RPMI7951 (cell line): Measurements from ENCODE around the gene LYSMD1. TPM values are rescaled to one million over a fixed set of nuclear protein-coding genes. Genes with fewer than 3 reads are reported as not detected.
A peak's percentile ranks its signal among the peaks of the same experiment; 100 is the strongest.

Experiments used
- DNase-seq: peaks from one replicate; pipeline ENCODE4 v3.0.0-alpha.2; 2012; ENCODE audit warnings: low read depth
- total RNA-seq: library from RNA; depleted of rRNA; stranded (reverse); fragments of >200 nt; shearing (Covaris generic); gene quantifications from 2 replicates; pipeline ENCODE4 v1.2.3, GENCODE V29; 2014

Gene LYSMD1
- total RNA-seq, 1 experiment from 2014 or later: 7.4 TPM

DNA sequence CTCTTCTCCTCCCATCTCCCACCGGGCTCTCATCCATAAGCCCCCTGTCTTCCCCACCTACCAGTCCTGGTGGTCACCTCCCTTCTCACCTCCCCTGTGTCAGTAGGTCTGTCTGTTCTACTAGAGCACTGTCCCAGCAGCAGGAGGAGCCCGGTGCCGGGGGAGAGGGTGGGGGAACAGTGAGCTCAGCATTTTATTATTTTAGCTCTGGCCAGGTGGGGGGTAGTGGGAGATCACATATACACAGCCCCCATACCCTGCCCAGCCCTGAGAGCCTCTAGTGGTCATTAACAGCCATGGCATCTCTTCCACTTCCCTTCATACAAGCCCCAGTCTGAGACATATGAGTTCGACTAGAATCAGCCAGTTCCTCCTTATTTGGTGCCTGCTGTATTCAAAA, 10.2 kb upstream of the LYSMD1 start, which contains the start of gene TMOD4:
TSS of gene TMOD4 (minus strand) at position 119 of the 400 bp plus-strand sequence. CDS start 1,106 bp downstream, outside the sequence.
- no peak for DNase-seq

DNA sequence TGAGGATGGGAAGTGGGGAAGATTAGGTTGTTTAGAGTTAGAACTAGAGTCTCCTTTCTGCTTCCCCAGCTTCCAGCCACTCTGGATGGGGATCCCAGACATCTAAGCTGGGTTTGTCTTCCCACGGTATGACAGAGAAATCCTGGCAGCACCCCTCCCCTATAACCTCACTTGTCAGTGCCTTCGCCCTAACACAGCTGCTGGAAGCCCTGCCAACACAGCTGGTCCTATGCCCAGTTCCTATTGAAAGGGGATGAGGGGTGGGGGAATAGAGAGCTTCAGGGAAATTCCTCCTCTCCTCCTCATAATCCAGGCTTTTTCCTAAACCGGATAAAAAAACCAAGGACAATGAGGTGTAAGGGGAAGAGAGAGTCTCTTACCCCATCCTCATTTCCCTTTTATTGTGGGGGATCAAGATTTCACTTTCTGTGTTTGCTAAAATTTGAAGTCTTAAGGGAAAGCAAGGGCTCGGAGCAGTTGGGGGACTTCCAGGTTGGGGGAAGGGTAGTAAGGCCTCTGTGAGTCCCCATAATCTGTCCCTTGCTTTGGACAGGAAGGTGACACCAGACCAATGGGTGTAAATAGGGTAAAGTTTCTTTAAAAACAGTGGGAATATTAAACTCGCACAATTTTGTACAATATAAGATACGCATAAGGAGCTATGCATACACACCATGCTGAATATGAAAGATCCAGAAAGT, 9.5 kb upstream of the LYSMD1 start:
- DNase-seq: no peak

DNA sequence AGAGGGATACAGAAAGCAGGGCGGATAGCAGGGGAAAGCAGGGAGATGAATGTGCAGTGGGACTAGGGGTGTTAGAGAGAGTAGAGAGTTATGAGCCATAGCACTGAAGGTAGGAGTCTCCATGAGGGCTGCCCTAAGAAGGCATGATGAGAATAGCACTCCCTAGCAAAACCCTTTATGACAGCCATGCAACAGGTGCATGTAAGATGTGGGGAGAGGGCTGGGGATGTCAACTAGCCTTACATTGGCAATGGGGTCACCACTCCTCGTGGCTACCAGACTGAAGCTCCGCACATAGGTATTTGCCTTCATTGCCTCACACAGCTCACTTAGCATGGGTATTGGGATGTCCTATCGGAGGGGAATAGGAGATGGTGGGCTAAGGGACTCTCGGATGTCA, 5.5 kb upstream of the LYSMD1 start:
- DNase-seq: no peak

DNA sequence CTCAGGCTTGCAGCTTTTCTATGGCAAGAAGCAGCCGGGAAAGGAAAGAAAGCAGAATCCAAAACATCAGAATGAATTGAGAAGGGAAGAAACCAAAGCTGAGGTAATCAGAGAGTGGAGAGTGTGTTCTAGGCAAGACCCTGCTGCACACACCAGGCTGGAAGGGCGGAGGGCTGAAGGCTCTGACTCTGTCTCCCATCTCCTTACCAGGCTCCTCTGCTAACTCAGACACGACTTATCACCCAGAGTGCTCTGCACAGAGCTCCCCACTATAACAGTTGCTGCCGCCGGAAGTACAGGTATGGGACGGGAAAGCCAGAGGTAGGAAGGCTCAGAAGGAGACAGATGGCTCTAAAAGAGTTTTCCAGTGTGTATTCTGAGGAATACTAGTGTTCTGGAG, 1.4 kb upstream of the LYSMD1 start:
- no peak for DNase-seq

DNA sequence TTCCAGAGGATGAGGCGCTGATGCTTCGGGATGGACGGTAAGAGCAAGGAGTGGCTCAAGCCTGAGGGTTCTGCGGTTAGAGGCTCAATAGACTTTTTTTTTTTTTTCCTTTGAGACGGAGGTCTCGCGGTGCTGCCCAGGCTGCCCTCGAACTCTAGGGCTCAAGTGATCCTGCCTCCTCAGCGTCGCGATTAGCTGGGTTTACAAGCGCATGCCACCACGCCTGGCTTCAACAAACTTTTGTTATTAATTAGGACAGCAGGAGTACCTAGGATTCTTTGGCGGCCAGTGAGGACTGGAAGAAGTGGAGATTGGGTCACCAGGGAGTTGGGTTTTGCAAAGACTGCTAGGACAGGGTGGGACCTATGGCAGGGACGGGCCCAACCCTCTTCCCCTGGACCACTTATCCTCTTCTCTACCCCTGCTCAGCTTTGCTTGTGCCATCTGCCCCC, 829 bp upstream of the LYSMD1 start:
- DNase-seq: peak; percentile 72

DNA sequence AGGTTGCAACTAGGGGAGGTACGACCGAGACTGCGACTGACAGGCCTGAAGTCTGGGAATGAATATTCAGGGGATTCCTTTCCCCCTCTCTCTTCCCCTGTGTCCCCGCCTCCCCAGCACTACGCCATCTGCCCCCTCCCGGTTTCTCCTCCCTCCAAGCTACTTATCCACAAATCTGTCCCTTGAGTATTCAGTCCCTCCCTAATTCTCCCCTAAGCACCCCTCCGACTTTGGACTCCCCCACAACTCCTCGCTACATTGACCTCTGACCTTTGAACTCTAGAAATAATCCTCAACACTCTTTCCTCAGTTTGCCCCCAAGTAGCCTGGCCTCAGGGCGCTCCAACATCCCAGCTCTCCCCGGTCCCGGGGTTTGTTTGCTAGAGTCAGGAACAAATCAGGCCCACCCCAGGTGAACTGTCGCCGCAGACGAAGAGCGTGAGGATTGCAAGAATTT, 393 bp downstream of the LYSMD1 start:
- peak; percentile 57 for DNase-seq

DNA sequence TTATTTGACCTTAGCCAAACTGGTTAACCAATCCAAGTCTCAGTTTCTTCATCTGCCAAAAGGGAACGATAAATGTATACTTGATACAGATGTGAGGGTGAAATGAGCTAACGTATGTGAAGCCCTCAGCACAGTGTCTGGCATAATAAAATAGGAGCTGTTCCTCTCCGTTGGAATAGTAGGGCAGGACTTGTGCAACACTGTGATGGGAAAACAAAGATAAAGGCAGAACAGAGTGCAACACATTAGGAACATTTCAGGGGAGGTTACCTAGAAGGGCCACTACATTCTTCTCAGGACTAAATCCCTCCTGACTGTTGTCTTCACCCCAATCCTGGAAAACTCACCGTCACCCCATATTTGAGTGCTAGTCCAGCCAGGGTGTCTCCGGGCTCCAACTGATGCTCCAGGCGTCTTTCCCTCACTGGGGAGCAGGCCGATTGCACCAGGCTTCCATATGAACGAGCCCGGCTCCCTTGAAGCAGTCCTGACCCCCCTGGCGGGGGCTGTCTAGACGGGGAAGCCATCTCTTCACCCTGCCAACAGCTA, 896 bp downstream of the LYSMD1 start:
- DNase-seq: no peak

DNA sequence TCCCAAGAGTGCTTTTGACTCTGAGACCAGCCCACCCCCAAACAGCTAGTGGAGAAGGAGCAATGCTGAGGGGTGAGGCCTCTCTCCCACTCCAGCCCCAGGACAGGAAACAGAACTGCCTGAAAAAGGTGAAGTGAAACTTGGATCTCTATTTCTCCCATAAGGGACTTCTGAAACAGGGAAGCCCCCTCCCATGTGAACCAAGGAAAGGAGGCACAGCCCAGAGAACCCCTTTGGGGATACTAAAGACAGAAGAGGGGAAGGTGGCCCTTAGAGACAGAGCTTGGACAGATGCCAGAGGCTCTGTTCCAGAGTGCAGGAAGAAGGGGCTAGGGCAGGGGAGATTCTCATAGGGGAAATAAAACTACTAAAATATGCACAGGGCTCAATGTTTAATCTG, 6.3 kb downstream of the LYSMD1 start:
- DNase-seq: no peak

DNA sequence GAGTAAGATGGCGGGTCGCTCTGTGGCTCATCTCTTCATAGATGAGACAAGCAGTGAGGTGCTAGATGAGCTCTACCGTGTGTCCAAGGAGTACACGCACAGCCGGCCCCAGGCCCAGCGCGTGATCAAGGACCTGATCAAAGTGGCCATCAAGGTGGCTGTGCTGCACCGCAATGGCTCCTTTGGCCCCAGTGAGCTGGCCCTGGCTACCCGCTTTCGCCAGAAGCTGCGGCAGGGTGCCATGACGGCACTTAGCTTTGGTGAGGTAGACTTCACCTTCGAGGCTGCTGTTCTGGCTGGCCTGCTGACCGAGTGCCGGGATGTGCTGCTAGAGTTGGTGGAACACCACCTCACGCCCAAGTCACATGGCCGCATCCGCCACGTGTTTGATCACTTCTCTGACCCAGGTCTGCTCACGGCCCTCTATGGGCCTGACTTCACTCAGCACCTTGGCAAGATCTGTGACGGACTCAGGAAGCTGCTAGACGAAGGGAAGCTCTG, 6.9 kb downstream of the LYSMD1 start:
- no peak for DNase-seq

DNA sequence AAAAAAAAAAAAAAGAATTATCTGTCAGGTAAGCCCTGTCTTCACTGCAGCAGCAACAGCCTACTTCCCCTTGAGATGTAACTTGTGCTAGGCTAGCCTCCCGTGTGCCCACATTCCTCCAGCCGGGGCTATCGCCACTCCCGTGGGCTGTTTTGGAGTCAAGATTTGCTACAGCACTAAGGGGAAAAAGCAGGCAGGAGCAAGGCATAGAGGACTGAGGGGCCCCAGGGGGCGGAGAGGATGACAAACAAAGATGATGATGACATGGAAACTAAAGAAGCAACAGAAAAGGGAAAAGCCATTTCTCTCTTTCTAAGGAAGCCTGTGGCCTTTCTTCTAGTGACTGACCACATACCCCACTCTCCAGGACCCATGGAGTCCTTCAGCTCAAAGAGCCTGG, 7.4 kb downstream of the LYSMD1 start:
- DNase-seq: no peak

DNA sequence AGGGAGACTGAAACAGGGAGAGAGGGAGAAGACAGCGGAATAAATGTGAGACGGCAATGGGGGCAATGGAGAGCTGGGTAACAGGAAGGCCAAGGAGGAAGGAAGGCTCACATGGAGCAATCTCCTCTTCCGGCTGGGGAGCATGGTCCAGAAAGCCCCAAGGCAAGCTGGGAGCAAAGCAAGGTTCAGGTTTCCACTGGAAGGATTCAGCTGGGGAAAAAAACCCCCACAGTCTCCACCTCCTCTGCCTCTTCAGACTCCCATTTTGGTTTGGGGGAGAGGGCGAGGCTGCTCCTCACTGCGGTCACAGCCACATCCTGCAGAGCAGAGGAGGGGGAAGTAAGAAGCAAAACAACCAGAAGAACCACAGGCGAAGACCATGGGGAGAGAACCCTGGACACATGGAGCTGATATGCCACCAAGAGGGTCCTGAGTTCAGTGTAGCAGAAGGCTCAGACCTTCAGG, 8.6 kb downstream of the LYSMD1 start:
- no peak for DNase-seq

DNA sequence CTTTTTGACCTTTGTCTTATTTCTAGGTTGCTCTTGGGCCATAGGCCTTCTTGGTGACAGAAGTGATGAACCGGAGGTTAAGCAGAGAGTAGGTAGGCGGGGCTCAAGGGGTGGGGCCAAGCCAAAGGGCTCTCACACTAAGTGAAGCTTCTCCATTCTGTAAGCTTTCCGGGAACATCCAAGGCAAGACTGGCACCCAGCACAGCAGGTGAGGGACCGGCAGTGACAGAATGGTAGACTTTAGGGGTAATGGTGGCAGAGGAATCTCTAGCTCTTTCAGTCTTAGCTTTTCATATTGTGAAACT, 9.2 kb downstream of the LYSMD1 start, which contains the start of gene TNFAIP8L2:
TSS of gene TNFAIP8L2 (plus strand) at position 135 of the 305 bp plus-strand sequence. CDS start 2,049 bp downstream, outside the sequence.
- no peak for DNase-seq

DNA sequence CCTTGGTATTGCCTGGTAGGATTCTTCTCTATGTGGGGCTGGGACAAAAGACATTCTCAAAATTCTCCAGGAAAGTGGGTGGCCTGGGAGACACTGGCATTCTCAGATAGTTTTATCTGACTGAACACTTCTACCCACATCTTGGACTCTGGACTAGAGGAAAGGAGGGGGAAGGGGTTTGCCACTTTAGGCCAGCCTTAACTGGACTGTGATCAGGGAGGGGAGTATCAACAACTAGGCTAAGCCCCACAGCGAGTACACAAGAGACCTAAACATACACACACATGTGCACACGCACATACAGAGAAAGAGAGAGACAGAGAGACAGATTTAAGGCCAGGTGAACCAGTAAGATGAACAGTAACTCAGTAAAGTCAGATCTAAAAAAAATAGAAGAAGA, 18.0 kb downstream of the LYSMD1 start:
- DNase-seq: no peak

DNA sequence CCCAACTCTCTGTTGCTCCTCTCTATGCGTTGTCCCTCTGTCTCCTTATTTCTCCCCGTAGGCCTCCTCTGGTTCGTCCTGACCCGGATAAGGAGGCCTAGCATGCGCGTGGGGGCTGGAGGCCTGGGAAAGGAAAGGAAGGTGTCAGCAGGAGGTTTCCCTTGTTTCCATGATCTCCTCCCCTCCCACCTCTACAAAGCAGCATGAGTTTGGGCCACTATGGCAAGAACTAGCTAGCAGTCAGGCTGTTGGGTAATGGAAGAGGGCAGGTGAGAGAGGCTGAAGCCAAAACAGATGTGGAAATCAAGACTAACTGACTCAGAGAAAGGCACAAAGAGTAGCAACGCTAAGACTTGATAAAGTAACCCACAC, 18.6 kb downstream of the LYSMD1 start:
- DNase-seq: no peak

DNA sequence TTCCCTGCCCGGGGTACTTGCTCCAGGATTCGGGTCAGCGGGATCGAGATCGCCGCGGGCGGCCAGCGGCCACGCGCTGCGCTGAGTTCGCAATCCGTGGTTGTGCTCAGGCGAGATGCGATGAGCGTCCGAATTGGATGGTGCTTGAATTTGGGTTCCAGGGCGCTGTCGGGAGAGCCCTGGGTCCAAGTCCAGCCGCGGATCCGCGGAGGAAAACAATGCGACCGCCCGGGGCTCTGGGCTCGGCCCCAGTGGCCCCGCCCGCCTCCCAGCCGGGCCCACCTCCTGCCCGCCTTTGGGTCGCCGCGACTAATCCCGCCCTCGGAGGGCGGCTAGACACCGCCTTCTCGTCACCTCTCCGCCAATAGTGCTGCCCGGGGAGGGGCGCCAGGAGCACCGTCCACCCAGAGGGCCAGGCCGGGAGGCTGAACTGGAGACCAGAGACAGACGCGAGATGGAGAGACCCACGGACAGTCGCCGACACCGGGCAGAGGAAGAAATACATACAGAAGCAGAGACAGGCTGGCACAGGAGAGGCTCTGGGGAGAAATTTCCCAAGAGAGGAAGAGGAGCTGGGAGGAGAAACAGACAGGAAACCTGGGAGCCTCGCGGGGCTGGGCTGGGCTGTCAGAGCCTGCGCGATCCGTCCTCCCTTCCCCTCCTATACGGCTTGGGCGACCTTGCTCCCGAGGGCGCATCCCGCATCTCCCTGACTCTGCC, 19.1 kb downstream of the LYSMD1 start, which contains the start of gene SEMA6C:
TSS of gene SEMA6C (minus strand) at position 220 of the 720 bp plus-strand sequence. CDS start 4,010 bp downstream, outside the sequence.
- peak; percentile 89 for DNase-seq

DNA sequence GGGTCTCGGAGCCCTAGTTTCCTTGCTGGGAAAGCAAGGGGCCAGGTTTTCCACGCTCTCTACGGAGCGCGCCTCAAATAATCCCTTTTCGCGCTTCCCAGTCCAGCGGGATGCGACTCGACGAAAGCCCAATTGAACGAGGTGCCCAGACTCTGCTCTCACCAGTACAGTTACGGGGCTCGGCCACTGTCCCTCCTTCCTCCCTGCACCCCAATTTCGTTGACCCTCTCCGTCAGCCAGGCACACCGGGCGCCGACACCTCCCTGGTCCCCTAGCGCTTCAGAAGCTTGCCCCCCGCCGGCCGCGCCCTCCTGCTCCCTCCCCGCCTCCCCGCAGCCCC, 19.7 kb downstream of the LYSMD1 start:
- no peak for DNase-seq

DNA sequence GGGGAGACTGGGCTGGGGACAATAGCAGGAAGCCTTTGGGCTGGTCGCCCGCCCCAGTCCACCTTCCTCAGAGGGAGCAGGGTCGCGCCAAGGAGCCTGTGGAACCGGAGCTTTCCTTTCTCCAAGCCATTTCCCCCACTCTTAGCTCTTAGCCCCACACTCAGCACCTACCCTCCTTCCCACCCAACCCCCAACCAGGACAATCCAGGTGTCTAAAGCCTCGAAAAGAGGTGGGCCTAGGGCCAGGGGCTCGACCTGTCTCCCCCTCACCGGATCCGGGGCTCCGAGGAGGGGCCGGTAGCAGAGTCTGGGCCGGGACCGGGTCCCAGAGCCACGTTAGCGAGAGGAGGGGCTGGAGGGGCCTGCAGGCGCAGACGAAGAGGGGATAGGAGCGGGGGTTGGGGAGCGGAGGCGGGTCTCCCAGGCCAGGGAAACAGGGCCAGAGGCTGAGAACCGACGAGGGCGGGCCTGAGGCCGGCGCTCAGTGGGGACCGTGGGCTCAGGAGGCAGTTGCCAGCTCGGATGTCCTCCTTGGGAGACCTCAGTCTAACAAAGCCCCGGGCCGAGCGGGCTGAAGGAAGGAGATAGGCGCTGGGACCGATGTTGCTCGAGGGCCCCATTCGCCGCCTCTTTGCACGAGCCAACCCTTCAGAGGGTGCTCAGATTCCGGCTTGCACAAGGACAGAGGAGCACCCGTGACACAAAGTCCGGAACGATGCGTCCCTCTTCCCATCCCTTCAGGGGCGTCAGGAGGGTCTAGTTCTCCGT, 20.2 kb downstream of the LYSMD1 start:
- no peak for DNase-seq

DNA sequence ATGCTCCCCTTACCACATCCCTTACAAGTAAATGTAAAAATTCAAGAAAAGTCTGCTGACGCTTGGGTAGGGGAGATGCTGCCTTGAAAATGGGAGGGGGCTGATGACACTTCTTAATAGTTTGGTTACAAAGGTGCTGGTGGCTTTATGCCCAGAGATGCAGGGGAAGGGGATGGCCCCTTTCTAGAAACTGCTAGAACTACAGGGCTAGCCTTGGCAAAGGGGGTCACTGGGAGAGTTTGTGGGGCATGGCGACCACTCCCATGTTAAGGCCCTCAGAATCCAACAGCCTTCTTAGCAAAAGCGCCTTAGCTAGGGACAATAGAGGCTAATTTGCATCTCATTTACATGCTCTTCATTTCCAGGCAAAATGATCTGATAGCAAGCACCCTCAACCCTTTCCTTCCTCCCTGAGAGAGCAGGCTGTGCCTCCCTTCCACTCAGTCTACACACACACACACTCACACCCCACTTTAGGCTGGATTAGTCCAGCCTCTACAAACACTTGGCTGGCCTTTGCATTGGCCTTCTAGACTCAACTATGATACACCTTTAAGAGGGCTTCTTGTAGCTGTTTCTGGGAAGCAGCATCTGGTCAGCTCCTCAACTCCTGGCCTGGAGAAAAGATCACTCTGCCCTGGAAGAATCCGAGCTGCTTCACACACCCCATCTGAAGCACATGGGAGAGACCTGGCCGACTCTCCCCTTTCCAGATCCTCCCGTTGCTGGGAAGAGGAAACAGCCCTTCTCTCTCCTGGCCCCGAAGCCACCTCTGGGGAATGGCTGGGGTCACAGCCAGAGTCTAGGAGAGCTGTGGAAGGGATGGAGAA, 21.0 kb downstream of the LYSMD1 start:
- DNase-seq: no peak

DNA sequence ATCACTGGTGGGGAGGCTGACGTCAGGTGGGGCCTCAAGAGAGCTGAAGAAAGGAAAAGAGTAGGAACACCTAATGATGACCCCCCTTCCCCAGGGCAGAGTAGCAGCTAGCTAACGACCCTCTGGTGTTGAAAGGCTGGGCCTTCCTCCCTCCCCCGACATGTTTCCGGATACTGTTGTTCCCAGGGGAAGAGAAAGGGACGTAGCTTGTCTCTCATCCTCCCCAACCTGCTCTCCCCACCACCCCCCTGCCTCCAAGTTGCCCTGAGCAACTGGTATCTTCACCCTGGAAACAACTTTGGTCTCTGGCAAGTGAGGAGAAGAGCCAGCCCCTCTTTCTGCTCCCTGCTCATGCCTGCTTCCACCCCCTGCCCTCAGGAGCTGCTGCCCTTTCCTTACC, 21.7 kb downstream of the LYSMD1 start:
- DNase-seq: no peak

DNA sequence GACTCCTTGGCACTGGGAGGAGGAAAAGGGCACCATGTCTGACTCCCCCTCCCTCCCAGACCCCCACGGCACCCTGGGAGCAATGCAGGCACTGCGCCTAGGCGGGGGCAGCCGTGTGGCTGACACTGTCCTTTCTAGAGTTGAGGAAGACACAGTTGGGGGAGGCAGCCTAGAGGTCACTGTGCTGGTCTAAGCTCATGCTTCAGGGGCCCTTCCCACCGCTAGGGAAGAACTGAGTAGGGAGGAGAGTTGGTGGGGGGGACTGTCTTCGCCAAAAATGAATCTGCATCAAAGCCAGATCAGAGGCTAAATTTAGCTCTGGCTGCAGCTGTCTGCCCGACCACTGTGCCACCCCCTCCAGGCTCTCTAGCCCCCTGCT, 22.7 kb downstream of the LYSMD1 start:
- no peak for DNase-seq
